ENCODE results near the gene MAEA.

The MAEA gene

DNA sequence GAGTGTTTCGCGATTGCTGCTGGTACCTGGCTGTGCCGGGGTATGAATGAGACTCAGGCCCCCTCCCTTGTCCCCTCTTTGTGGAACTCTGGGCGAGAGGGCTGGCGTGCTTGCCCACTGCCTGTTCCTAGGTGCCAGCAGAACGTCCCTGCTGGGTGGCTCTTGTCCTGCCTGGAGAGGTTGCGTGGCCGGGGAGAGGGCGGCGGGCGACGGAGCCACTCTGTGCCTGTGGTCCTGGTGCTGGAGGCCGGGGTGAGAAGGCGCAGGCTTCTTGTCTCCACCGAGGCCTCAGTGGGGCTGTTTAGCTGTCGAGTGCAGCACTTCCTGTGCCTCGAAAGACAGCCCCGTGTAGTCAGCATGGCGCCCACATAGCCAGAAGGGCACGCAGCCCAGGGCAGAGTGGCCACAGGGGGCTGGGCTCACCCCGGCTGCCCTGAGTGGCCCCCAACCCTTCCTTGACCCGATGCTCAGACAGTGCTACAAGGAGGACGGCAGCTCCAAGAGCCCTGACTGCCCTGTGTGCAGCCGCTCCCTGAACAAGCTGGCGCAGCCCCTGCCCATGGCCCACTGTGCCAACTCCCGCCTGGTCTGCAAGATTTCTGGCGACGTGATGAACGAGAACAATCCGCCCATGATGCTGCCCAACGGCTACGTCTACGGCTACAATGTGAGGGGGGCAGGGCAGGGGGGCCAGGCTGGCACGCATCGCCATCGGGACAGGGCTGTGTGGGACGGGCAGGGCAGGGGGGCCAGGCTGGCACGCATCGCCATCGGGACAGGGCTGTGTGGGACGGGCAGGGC is 48.5 kb downstream of the MAEA start:
- Histone ChIP-seq H3K36me3 (ENCODE audit: insufficient read depth, low read depth, low read length) (peaks cover 71% of the 10 kb centered on the region), H3K27me3 (ENCODE audit: insufficient read depth, low read length) (no peaks in the 10 kb centered on the region), H3K9me3 (ENCODE audit: insufficient read depth, low read depth, low read length) (no peaks in the 10 kb centered on the region), H3K4me1 (ENCODE audit: insufficient read depth, low read length) (no peaks in the 10 kb centered on the region), H3K9ac (ENCODE audit: low read depth, low read length) (no peak overlapping the region), H3K27ac (ENCODE audit: low read length) (no peak overlapping the region), H3K4me3 (ENCODE audit: low read length) (no peak overlapping the region)

DNA sequence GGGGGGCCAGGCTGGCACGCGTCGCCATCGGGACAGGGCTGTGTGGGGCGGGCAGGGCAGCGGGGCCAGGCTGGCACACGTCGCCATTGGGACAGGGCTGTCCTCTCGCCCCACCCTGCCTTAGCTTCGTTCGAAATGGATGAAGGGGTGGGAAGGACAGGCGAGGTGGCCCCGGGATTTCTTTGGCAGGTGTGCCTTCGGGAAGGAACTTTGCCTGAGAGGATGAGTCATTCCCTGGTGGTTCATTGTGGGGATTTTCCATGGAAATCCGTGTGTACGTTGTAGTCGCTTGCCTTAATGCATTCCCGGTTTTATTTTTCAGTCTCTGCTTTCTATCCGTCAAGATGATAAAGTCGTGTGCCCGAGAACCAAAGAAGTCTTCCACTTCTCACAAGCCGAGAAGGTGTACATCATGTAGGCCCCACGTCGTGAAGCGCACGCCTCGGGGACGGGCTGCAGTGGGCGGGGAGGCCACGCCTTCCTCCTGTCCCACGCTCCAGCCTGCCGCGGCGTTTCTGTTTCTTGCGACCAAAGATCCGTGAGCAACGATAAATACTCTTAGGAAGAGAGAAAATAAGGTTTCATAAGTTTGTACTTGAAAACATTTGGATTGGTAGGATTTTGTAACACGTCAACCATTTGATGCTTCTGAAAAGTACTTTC is 49.2 kb downstream of the MAEA start:
- Histone ChIP-seq H3K36me3 (ENCODE audit: insufficient read depth, low read depth, low read length) (peaks cover 68% of the 10 kb centered on the region), H3K27ac (ENCODE audit: low read length) (no peak overlapping the region), H3K4me3 (ENCODE audit: low read length) (no peak overlapping the region), H3K27me3 (ENCODE audit: insufficient read depth, low read length) (no peaks in the 10 kb centered on the region), H3K9ac (ENCODE audit: low read depth, low read length) (no peak overlapping the region), H3K4me1 (ENCODE audit: insufficient read depth, low read length) (no peaks in the 10 kb centered on the region), H3K9me3 (ENCODE audit: insufficient read depth, low read depth, low read length) (no peaks in the 10 kb centered on the region)

DNA sequence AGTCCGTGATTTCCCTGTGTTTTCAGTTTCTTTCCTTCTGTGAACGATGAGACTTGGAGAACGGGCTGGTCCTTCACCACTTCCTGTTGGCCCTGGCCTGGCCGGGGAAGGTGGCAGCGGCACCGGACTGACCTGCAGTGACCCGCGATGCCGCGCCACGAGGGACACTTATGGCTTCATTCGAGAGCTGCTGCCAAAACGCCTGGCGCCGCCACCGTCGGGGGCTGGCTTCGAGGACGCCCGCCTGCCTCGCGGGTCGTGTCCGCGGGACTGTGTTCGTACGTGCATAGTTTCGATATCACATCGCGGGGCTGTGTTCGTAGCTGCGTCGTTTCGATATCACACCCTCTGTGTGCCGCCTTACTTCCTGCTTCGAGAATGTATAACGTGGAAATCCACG is 49.8 kb downstream of the MAEA start:
- H3K27me3 ChIP-seq (ENCODE audit: insufficient read depth, low read length), result no peaks in the 10 kb centered on the region
- H3K36me3 ChIP-seq (ENCODE audit: insufficient read depth, low read depth, low read length), result peaks cover 63% of the 10 kb centered on the region
- no peak overlapping the region for H3K4me3 ChIP-seq (ENCODE audit: low read length)
- H3K9ac ChIP-seq (ENCODE audit: low read depth, low read length), result no peak overlapping the region
- no peaks in the 10 kb centered on the region for H3K9me3 ChIP-seq (ENCODE audit: insufficient read depth, low read depth, low read length)
- no peaks in the 10 kb centered on the region for H3K4me1 ChIP-seq (ENCODE audit: insufficient read depth, low read length)
- no peak overlapping the region for H3K27ac ChIP-seq (ENCODE audit: low read length)

DNA sequence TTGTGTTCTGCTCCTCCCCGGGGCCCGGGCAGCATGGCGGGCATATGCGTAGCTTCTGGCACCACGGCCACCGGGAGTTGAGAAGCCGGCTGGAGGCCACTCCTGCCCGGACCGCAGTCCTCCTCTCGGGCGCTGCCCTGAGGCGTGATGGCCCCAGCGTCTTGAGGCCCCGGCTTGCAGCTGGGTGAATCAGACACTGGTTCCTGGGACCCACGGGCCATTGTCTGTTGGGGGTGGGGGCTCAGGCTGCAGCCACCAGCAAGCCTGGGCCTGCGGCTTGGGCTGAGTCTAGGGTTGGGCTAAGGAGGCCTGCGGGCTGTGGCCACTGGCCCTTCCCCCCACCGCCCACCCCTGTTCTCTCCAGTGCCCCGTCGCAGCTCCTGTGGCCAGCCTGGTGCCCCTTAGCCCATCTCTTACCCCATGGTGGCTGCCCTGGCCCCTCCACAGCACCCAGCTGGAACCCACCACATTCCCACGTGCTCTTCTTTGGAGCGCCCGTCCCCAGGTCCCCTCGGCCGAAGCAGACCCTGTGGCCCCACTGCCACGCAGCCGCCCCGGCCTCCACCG is 50.6 kb downstream of the MAEA start:
- Histone ChIP-seq H3K4me1 (ENCODE audit: insufficient read depth, low read length) (no peaks in the 10 kb centered on the region), H3K27ac (ENCODE audit: low read length) (no peak overlapping the region), H3K4me3 (ENCODE audit: low read length) (no peak overlapping the region), H3K27me3 (ENCODE audit: insufficient read depth, low read length) (no peaks in the 10 kb centered on the region), H3K9me3 (ENCODE audit: insufficient read depth, low read depth, low read length) (no peaks in the 10 kb centered on the region), H3K36me3 (ENCODE audit: insufficient read depth, low read depth, low read length) (peaks cover 56% of the 10 kb centered on the region), H3K9ac (ENCODE audit: low read depth, low read length) (no peak overlapping the region)

DNA sequence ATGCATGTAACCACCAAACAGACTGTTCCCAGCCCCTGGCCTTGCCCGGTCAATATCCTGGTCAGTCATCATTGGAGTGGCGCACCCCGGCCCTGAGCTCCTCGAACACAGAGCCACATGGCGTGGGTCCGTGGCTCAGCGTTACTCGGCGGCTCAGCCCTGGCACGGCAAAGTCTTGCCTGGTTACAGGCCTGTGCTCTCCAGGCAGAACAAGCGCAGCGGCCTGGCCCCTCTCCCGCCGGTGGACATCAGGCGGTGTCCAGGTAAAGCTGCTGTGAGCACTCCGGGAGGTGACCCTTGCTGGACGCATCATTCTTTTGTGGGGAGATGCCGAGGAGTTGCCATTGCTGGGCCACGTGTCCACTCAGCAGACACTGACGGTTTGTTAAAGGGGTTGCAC is 51.2 kb downstream of the MAEA start:
- Histone ChIP-seq H3K4me3 (ENCODE audit: low read length) (no peak overlapping the region), H3K9me3 (ENCODE audit: insufficient read depth, low read depth, low read length) (no peaks in the 10 kb centered on the region), H3K36me3 (ENCODE audit: insufficient read depth, low read depth, low read length) (peaks cover 54% of the 10 kb centered on the region), H3K4me1 (ENCODE audit: insufficient read depth, low read length) (no peaks in the 10 kb centered on the region), H3K27me3 (ENCODE audit: insufficient read depth, low read length) (no peaks in the 10 kb centered on the region), H3K27ac (ENCODE audit: low read length) (no peak overlapping the region), H3K9ac (ENCODE audit: low read depth, low read length) (no peak overlapping the region)

DNA sequence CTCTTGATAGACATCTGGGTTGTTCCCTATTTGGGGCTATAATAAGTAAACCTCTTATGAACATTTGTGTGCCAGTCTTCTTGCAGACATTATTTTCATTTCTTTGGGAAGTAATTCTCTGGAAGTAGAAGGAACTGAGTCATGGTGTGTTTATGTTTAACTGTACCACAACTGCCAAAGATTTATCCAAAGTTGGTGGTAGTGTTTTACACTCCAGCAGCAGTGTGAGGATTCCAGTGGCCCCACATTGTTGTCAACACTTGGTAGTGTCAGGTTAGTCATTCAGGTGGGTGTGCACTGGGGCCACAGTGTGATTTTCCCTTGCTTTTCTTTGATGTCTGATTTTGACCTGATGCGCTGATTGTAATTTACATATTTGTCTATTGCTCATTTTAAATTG is 52.3 kb downstream of the MAEA start:
- Histone ChIP-seq H3K27ac (ENCODE audit: low read length) (no peak overlapping the region), H3K4me1 (ENCODE audit: insufficient read depth, low read length) (no peaks in the 10 kb centered on the region), H3K4me3 (ENCODE audit: low read length) (no peak overlapping the region), H3K27me3 (ENCODE audit: insufficient read depth, low read length) (no peaks in the 10 kb centered on the region), H3K36me3 (ENCODE audit: insufficient read depth, low read depth, low read length) (peaks cover 42% of the 10 kb centered on the region), H3K9me3 (ENCODE audit: insufficient read depth, low read depth, low read length) (no peaks in the 10 kb centered on the region), H3K9ac (ENCODE audit: low read depth, low read length) (no peak overlapping the region)

DNA sequence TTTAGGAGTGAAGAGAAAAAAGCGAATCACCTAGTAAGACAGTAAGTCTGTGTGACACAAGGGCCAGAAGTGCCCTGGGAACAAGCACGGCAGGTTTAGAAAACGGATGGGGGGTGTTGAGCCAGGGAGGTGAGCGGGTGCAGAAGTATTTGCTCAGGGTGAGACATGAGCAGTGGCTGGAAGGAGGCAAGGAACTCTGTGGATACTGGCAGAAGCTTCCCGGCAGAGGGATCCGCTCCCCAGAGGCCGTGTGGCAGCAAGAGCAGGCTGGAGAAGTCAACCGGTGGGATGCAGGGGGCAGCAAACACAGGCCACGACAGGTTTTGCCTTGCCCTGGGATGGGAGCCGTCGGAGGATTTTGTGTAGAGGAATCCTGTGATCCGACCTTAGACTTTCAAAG is 55.0 kb downstream of the MAEA start:
- peaks cover 3% of the 10 kb centered on the region; the same call in 1 of the 2 replicates for H3K4me1 ChIP-seq (ENCODE audit: insufficient read depth, low read length)
- H3K4me3 ChIP-seq (ENCODE audit: low read length), result no peak overlapping the region
- no peaks in the 10 kb centered on the region for H3K27me3 ChIP-seq (ENCODE audit: insufficient read depth, low read length)
- H3K36me3 ChIP-seq (ENCODE audit: insufficient read depth, low read depth, low read length), result peaks cover 23% of the 10 kb centered on the region
- H3K9me3 ChIP-seq (ENCODE audit: insufficient read depth, low read depth, low read length), result no peaks in the 10 kb centered on the region
- H3K27ac ChIP-seq (ENCODE audit: low read length), result no peak overlapping the region
- no peak overlapping the region for H3K9ac ChIP-seq (ENCODE audit: low read depth, low read length)

DNA sequence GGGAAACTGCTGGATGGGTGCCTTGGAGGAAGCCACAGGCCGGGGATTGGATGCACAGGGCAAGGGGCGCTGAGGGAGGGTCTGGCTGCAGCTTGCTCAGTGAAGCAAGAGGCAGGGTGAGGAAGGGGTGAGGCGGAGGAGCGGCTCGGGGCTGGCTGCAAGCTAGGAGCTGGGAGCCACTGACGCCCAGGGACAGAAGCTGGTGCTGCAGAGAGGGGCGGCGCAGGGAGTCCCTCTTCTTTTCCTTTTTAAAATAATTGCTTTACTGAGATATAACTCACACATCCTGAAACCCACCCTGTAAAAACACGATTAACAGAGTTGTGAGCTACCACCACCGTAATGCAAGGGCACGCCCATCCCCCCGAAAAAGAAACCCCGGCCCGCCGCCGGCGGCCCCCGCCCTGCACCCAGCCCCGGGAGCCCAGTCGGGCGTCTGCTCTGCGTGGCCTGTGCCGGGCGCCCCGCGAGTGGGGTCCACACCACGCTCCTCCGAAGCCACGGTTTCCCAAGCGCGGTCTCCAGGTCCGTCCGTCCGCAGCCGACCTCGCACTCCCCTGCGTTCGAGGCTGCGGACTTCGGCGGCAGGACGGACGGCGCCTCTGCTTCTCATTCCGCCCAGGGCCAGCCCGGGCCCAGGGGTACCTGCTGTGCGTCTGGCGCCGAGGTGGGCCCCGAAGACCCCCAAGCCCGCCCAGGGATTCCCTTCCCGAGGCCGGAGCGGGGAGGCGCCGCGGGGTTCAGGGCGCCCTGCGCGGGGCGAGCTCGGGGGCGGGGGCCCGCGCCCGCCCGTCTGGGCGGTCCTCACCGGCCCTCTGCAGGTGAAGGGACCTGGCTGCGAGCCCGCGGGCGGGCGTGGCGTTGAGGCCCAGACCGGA is 56.5 kb downstream of the MAEA start:
- Histone ChIP-seq H3K4me3 (ENCODE audit: low read length) (peak overlapping the region; percentile 80), H3K4me1 (ENCODE audit: insufficient read depth, low read length) (peaks cover 3% of the 10 kb centered on the region; the same call in 1 of the 2 replicates), H3K9ac (ENCODE audit: low read depth, low read length) (peak overlapping the region; percentile 78), H3K9me3 (ENCODE audit: insufficient read depth, low read depth, low read length) (no peaks in the 10 kb centered on the region), H3K27ac (ENCODE audit: low read length) (no peak overlapping the region), H3K27me3 (ENCODE audit: insufficient read depth, low read length) (no peaks in the 10 kb centered on the region), H3K36me3 (ENCODE audit: insufficient read depth, low read depth, low read length) (peaks cover 16% of the 10 kb centered on the region)

DNA sequence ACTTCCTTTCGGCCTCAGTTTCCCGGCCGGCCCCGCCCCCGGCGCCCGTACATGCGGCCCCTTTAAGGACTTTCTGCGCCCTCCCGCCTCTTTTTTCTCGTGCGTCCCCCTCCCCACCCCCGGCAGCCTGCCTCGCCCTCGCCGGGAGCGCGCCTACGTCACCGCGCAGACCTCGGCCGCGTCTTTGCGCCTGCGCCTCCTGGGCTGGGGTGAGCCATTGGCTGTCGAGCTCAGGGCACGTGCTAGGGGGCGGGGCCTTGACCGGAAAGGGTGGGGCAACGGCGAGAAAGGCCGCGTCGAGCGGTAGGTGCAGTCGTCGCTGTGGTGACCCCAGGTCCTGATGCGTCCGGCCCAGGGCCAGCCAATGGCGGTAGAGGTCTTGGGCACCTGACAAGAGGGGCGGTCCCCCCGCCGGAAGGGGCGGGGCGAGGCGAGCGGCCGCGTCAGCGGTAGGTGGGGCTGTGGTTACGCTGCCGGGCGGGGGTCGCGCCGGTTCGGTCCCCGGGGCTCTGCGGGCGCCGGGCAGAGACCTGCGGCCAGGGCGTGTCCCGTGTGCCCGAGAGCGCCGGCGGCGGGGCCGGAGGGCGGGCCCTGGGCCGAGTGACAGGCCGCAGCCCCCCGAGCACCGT is 57.2 kb downstream of the MAEA start, which contains the start of gene UVSSA:
TSS of gene UVSSA (plus strand) at position 428 of the 629 bp plus-strand sequence. CDS start 884 bp downstream, outside the sequence.
- Histone ChIP-seq H3K9ac (ENCODE audit: low read depth, low read length) (peak within 1 kb of the TSS; percentile 82; the same call in 1 of the 2 replicates), H3K36me3 (ENCODE audit: insufficient read depth, low read depth, low read length) (peaks cover 12% of the 10 kb centered on the region; the same call in 1 of the 2 replicates), H3K4me1 (ENCODE audit: insufficient read depth, low read length) (peaks cover 3% of the 10 kb centered on the region; the same call in 1 of the 2 replicates), H3K27ac (ENCODE audit: low read length) (peak within 1 kb of the TSS; percentile 53), H3K4me3 (ENCODE audit: low read length) (peak within 1 kb of the TSS; percentile 81), H3K9me3 (ENCODE audit: insufficient read depth, low read depth, low read length) (no peaks in the 10 kb centered on the region), H3K27me3 (ENCODE audit: insufficient read depth, low read length) (no peaks in the 10 kb centered on the region)

DNA sequence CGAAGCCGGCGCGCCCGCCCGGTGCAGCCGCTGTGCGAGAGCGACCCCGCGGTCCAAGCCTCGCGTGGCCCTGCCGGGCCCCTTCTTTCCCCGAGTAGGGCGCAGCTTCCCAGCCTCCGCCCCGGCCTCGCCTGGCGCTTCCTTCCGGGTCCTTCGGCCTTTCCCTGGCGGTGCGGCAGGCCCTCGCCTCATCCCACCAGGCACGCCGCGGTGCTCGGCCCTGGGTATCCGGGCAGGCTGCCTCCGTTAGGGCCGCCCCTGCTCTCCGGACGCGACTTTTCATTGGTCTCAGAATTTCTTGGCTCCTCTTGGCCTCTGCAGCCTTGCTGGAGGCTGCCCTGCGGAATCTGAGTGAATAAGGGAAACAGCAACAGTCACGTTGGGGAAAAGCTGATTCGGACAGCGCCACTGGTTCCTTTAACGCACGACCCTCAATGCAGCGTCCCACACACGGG is 57.7 kb downstream of the MAEA start:
- no peaks in the 10 kb centered on the region for H3K27me3 ChIP-seq (ENCODE audit: insufficient read depth, low read length)
- peak overlapping the region; percentile 53 for H3K27ac ChIP-seq (ENCODE audit: low read length)
- peaks cover 3% of the 10 kb centered on the region; the same call in 1 of the 2 replicates for H3K4me1 ChIP-seq (ENCODE audit: insufficient read depth, low read length)
- peak overlapping the region; percentile 81 for H3K4me3 ChIP-seq (ENCODE audit: low read length)
- H3K9me3 ChIP-seq (ENCODE audit: insufficient read depth, low read depth, low read length), result no peaks in the 10 kb centered on the region
- H3K9ac ChIP-seq (ENCODE audit: low read depth, low read length), result peak overlapping the region; percentile 82; the same call in 1 of the 2 replicates
- H3K36me3 ChIP-seq (ENCODE audit: insufficient read depth, low read depth, low read length), result peaks cover 15% of the 10 kb centered on the region

All from iPS-20b (cell line).